Activated T-cell treated with anti-CD3 and anti-CD28 coated beads, Interleukin-2, amount 50 U/mL, for 1 hour (primary cell): ENCODE results near the gene DUSP23.

Experiments used
- DNase-seq: peaks from one replicate; pipeline ENCODE4 v3.0.0-alpha.2; 2020

The DUSP23 gene

DNA sequence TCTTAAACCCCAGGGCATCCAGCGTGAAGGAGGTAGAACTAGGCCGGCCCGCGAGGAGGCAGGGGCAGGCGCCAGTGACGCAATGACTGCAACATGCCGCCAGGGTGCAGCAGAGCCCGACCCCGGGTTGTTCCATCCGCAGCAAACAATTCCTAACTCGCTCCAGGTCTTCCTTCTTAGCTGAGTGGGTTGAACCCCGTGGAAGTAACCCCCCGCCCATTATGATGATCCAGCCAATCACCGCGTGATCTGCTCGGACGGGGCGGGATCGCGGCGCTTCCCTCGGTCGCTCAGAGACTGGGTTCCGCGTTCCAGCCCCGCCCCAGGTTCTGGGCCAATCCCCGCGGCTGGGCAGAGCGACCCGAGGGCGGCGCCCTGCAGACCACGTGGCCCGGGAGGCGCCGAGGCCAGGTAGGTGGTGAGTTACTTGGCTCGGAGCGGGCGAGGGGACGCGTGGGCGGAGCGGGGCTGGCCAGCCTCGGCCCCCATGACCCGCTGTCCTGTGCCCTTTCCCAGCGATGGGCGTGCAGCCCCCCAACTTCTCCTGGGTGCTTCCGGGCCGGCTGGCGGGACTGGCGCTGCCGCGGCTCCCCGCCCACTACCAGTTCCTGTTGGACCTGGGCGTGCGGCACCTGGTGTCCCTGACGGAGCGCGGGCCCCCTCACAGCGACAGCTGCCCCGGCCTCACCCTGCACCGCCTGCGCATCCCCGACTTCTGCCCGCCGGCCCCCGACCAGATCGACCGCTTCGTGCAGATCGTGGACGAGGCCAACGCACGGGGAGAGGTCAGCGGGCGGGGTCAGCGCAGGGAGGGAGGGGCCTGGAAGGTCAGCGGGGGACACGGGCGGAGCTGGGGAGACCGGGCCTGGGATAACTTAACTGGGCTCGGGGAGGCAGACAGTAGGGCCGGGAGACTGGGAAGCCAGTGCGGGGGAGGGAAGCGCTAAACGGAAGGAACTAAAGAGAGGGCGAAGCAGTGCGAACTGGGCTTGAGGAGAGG, at the start of gene DUSP23:
TSS of gene DUSP23 (plus strand) at position 380 of the 1,000 bp plus-strand sequence. CDS start at position 519, 139 bp downstream.
- peak; percentile 98 for DNase-seq

DNA sequence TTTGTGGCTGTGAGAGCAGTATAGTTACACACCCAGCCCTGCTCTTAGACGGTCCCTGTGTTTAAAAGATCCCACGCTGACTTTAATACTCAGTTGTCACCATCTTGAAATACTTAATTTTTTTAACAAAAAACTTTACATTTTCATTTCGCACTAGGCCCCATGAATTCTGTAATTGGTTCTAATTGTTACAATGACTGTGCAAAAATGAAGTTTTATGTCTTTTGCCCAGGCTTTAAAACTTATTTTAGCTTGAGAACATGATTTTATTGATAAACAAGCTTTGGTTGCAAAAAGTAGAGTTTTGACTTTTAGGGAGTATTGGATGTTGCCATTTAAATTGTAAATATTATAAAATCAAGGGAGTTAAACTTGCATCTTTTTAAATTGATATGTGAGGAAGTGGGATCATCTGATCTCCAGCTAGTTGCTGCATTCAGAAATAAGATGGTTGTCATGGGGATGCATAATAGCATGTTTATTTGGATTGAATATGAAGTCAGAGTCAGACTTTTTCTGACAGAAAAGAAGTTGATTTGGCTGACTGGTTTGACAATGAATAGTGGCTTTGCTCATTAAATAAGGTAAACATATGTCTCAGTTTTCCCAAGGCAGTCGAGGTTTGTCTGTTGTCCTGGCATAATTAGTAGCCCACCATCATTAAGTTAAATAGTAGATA, 43.4 kb upstream of the DUSP23 start:
- DNase-seq: no peak

GRCh38 chr1:159743651-159744410, 36.9 kb upstream of the DUSP23 start:
- no peak for DNase-seq

GRCh38 chr1:159746666-159747065, 34.1 kb upstream of the DUSP23 start:
- DNase-seq: no peak

- DNase-seq: no peak
Measured at GRCh38 chr1:159748370-159748769, 32.4 kb upstream of the DUSP23 start.

DNA sequence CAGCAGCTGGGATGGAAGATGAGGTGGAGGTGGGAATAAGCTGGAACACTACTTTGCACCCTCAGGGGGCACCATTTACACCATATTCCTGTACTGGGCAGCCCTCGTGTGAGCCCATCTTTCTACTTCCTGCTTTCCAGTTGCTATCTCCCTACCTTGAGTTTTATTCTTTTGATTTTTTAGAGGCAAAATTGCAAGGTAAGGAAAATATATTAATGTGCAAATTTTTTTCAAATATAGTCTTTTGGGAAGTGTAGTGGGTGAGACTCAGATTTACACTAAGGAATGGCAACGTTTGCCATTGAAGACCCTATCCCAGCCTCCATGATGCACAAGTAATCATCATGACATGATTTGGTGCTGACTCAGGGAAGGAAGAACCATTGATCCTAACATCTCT, 31.1 kb upstream of the DUSP23 start:
- DNase-seq: no peak

GRCh38 chr1:159750621-159751020, 30.1 kb upstream of the DUSP23 start:
- DNase-seq: no peak

DNA sequence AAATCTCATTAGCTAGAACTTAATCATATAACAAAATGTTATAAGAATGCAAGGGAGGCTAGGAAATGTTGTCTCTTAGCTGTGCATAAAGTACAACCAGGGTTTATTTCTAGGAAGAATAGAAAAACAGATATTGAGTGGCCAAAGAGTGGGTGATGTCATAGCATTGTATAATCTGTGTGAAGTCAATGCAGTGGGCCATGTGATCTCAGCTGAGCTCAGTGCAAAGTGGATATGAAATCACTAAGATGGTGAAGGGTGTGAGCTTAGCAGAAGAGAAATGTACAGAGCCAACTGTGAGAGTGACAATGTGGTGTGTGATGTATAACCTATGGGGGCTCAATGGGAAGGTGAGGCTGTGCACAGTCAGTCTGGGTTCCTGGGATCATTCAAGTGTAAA, 29.7 kb upstream of the DUSP23 start:
- no peak for DNase-seq

- no peak for DNase-seq
Measured at GRCh38 chr1:159752135-159752580, 28.6 kb upstream of the DUSP23 start.

DNA sequence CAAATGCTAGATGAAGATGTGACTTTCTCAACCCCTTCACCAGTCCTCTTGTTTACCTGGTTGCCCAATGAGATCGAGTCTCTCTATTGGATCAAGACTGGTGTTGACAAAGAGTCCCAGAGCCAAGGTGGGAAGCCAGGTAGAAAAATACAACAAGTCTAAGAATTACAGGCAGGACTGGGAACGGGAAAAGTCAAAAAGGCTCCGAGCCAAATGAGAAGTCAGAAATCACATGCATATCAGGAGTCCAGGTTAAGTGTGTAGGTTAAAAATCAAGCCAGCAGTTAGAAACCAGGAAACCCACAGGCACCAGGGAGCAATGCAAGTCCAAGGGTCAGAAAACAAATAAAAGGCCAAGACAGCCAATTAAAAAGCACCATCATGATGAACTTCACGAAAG, 27.4 kb upstream of the DUSP23 start:
- DNase-seq: no peak

- no peak for DNase-seq
Measured at GRCh38 chr1:159755451-159756007, 25.2 kb upstream of the DUSP23 start.

DNA sequence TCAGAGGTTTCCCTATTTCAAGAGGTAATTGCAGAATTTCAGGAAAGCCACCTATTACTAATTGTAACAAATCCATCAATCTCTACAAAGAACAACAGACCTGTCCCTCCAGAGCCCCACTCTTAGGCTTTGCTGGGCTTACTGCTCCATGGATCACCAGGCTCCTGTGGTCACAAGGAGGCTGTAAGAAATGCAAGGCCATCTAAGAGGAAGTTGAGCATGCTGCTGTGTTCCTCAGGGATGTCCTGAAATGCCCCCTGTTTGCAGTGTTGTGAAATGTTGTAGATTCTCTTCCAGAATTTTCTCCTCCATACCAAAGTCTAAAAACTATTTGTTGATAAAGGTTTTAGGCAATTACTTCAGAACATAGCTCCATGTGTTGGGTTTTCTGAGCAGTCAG, 24.4 kb upstream of the DUSP23 start:
- no peak for DNase-seq

DNA sequence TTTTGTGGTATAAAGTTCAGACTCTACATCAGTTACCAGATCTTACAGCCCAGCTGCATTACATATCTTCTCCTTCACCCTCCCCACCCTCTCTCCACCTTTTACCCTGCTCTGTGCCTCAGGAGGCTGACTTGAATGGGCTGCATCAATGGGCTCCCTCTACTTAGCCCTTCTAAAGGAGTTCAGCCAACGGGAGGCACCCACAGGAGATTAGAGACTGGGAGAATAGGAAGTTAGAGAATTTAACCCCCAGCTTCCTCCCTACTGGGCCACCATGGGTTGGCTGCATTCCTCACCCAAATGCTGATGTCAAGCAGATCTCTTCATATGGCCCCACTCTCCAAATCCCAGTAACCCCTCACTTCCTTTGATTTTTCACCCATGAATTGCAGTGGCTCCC, 17.1 kb upstream of the DUSP23 start:
- DNase-seq: no peak

DNA sequence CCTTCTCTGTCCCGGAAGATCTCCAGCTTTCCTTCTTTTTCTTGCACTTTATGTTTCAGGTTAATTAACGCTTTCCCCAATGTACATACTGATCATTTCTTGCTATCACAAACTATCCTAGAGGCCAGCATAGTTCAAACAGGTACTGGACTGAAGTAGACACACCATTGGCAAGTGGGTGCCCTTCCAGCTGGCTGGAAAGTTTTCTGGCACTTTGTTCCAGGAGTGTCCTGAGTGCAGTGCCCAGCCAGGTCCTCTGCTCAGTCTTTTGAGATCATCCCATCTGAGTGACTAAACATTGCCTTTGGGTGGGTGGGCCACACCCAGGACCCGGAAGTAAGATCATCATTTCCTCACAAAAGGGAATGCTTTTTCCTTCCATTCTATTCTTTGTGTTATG, 15.0 kb upstream of the DUSP23 start:
- DNase-seq: no peak

DNA sequence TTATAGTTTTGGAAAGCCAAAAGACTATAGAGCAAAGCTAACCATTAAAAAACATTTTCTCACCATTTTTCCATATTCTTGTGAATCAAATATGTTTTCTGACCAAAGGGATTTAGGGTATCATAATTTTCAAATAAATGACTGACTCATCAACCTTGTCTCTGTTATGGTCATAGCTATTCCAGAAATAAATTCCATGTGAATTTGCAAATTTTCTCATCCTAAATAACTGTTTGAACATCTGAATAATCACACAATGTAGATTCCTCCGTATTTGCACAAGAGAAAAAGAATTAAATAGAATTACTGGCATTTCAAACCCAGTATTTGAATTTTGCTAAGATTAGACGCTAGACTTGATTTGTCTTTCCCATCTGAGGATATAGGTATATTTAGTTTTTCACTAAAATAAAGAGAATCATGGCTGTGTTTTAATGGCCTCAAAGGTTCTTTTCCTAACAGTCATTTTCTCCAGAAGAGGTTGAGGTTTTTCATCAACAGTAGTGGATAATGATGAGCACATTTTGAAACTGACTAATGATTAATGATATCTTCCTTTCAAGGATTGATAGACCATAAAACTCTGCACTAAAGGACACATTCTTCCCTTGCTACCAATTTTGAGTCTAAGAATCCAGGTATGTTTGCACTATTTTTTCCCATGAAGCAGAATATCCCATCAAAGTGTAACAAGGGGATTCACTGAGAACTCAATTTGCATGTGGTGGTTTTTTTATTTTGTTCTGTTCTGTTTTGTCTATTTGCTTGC, 9.5 kb upstream of the DUSP23 start:
- DNase-seq: no peak

GRCh38 chr1:159774465-159774864, 6.3 kb upstream of the DUSP23 start:
- DNase-seq: no peak

GRCh38 chr1:159775716-159776115, 5.0 kb upstream of the DUSP23 start:
- DNase-seq: no peak

GRCh38 chr1:159778266-159778665, 2.5 kb upstream of the DUSP23 start:
- no peak for DNase-seq

DNA sequence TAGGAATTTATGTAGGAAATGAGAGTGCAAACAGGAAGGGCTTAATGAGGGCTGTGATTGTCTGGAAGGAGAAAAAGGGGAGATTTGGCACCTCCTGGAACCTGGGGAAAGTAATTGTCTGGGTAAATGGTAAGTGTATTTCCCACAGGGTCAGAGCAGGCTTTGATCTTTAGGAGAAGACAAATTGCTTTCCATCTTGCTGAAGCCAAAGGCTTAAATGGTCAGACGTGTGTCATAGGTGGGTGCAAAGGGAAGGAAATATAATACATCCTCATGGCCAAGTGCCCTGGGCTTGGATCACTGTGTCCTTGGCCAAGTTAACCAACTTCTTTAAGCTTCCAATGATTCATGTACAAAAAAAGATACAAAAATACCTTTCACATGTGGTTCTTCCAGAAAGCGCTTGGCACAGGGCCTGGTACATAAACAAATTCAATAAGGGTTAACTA, 1.3 kb upstream of the DUSP23 start:
- DNase-seq: no peak

DNA sequence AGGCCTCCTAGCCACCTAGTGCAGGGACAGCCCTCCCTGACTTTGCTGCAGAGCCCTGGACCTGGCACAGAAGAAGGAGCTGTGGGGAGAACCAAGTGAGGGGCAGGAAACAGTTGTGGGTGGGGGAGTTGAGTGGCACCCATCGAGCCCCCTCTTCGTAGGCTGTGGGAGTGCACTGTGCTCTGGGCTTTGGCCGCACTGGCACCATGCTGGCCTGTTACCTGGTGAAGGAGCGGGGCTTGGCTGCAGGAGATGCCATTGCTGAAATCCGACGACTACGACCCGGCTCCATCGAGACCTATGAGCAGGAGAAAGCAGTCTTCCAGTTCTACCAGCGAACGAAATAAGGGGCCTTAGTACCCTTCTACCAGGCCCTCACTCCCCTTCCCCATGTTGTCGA, 1.2 kb downstream of the DUSP23 start:
- DNase-seq: no peak

DNA sequence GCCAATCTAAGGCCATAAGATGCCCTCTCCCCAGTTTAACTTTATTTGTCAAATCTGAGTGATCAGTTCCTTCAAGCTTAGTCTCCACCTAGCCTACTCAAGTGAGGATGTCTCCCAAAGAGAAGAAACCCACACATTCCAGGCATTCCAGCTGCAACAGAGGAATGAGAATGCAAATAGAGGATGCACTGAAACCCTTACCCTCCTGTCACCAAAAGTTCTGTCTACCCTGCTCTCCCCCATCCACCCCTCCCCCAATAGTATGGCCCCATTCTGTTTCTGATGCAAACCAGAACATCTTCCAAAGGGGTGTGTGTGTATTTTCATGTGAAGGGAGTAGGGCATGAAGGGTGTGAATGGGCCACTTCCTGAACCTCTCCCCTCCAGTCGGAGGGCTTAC, 3.0 kb downstream of the DUSP23 start:
- DNase-seq: no peak

- DNase-seq: no peak
Measured at GRCh38 chr1:159786465-159786864, 5.7 kb downstream of the DUSP23 start.
